Smooth muscle cell (in vitro differentiated cells): ENCODE data around the gene CACNG1. TPM values are rescaled to one million over a fixed set of nuclear protein-coding genes. Genes with fewer than 3 reads are reported as not detected.

ENCODE experiments used
- DNase-seq: peaks from one replicate; lab custom pipeline; 2025; ENCODE audit not compliant: unreplicated experiment; lab: John Stamatoyannopoulos, UW
- H2AFZ ChIP-seq: fragments of 200-600 bp; sonication (generic); 2 replicates; pipeline ENCODE4 v1.6.0; 2016; ENCODE audit warnings: antibody characterized with exemption, low read depth, mild to moderate bottlenecking
- H3F3A ChIP-seq: fragments of 200-600 bp; sonication (generic); 2 replicates; pipeline ENCODE4 v1.6.0; 2017; ENCODE audit warnings: antibody characterized with exemption, low read depth
- H3K27ac ChIP-seq: fragments of 200-600 bp; sonication (generic); 2 replicates; pipeline ENCODE4 v1.5.1; 2016; ENCODE audit warnings: low read depth, mild to moderate bottlenecking
- H3K27me3 ChIP-seq: fragments of 200-600 bp; sonication (generic); 2 replicates; pipeline ENCODE4 v1.6.1; 2016; ENCODE audit warnings: low read depth, mild to moderate bottlenecking
- H3K36me3 ChIP-seq: fragments of 200-600 bp; sonication (generic); 2 replicates; pipeline ENCODE4 v1.5.1; 2016; ENCODE audit warnings: low read depth
- H3K4me1 ChIP-seq: fragments of 200-600 bp; sonication (generic); 2 replicates; pipeline ENCODE4 v1.5.1; 2016; ENCODE audit warnings: low read depth
- H3K4me2 ChIP-seq: fragments of 200-600 bp; sonication (generic); 2 replicates; pipeline ENCODE4 v1.6.0; 2016; ENCODE audit warnings: mild to moderate bottlenecking
- H3K4me3 ChIP-seq: fragments of 200-600 bp; sonication (generic); 2 replicates; pipeline ENCODE4 v1.5.1; 2016; ENCODE audit warnings: mild to moderate bottlenecking
- H3K79me2 ChIP-seq: fragments of 200-600 bp; sonication (generic); 2 replicates; pipeline ENCODE4 v1.6.0; 2016; ENCODE audit warnings: low read depth, mild to moderate bottlenecking
- H3K9ac ChIP-seq: fragments of 200-600 bp; sonication (generic); 2 replicates; pipeline ENCODE4 v1.6.0; 2016; ENCODE audit warnings: low read depth
- H3K9me3 ChIP-seq: fragments of 200-600 bp; sonication (generic); replicated peaks from 2 replicates; pipeline ENCODE4 v1.5.1; 2016; ENCODE audit warnings: low read depth
- H4K20me1 ChIP-seq: fragments of 200-600 bp; sonication (generic); 2 replicates; pipeline ENCODE4 v1.6.0; 2016; ENCODE audit warnings: low read depth
- CTCF ChIP-seq: fragments of 200-600 bp; sonication (generic); IDR thresholded peaks from 2 replicates; pipeline ENCODE4 v1.5.1; 2017; ENCODE audit warnings: borderline replicate concordance, mild to moderate bottlenecking, antibody characterized with exemption; ENCODE audit not compliant: insufficient read depth, poor library complexity, severe bottlenecking
- WGBS: methylation state at CpG from one replicate; pipeline ENCODE4 v1.1.7; 2016; ENCODE audit warnings: low lambda C conversion rate; 5-methylcytosine and 5-hydroxymethylcytosine counted together
- polyA plus RNA-seq: library from polyadenylated mRNA; unstranded; fragments of >200 nt; fragmentation: Nextera tagmentation; extraction: Ambion mirVana; gene quantifications from 2 replicates; pipeline ENCODE4 v1.2.1, GENCODE V29; 2016
- total RNA-seq: library from RNA; depleted of rRNA; stranded (reverse); fragments of >200 nt; gene quantifications from 2 replicates; pipeline ENCODE4 v1.2.3, GENCODE V29; 2014

Gene CACNG1
- total and polyA plus RNA-seq, 2 experiments from 2014 or later = not detected

GRCh38 chr17:67049025-67049739 lies 4.8 kb downstream of the CACNG1 start:
- Histone ChIP-seq H3K27me3 (no peaks in the 10 kb centered on the region), H3K79me2 (no peaks in the 10 kb centered on the region), H4K20me1 (no peaks in the 10 kb centered on the region), H3F3A (no peaks in the 10 kb centered on the region), H3K36me3 (no peaks in the 10 kb centered on the region), H3K4me2 (no peak overlapping the region), H3K27ac (no peak overlapping the region), H3K9ac (no peak overlapping the region), H3K9me3 (peaks cover 21% of the 10 kb centered on the region), H3K4me3 (no peak overlapping the region), H3K4me1 (no peaks in the 10 kb centered on the region), H2AFZ (no peak overlapping the region)
- 79% methylated on average over 5 of the region's 5 CpGs for WGBS
- TF ChIP-seq CTCF = no peak
- DNase-seq = no peak

- 90% methylated on average over 1 of the region's 1 CpG for WGBS
These were observed 5.7 kb downstream of the CACNG1 start for GRCh38 chr17:67050066-67050465.

GRCh38 chr17:67050471-67051154 lies 6.3 kb downstream of the CACNG1 start:
- no peaks in the 10 kb centered on the region for H3K4me1 ChIP-seq
- H3K9ac ChIP-seq = no peak overlapping the region
- H3K36me3 ChIP-seq = no peaks in the 10 kb centered on the region
- peaks cover 21% of the 10 kb centered on the region for H3K9me3 ChIP-seq
- no peak overlapping the region for H3K4me2 ChIP-seq
- WGBS = 87% methylated on average over 6 of the region's 6 CpGs
- H4K20me1 ChIP-seq = no peaks in the 10 kb centered on the region
- no peak overlapping the region for H3K4me3 ChIP-seq
- no peaks in the 10 kb centered on the region for H3K79me2 ChIP-seq
- TF ChIP-seq CTCF = no peak
- no peaks in the 10 kb centered on the region for H3K27me3 ChIP-seq
- H2AFZ ChIP-seq = no peak overlapping the region
- H3F3A ChIP-seq = no peaks in the 10 kb centered on the region
- H3K27ac ChIP-seq = no peak overlapping the region
- no peak for DNase-seq

More at GRCh38 chr17:67050066-67050465, 5.7 kb downstream of the CACNG1 start:
- H2AFZ ChIP-seq = no peak overlapping the region
- no peak overlapping the region for H3K4me3 ChIP-seq
- no peak overlapping the region for H3K9ac ChIP-seq
- no peak for DNase-seq
- H4K20me1 ChIP-seq = no peaks in the 10 kb centered on the region
- no peaks in the 10 kb centered on the region for H3K27me3 ChIP-seq
- H3K4me1 ChIP-seq = no peaks in the 10 kb centered on the region
- H3K27ac ChIP-seq = no peak overlapping the region
- H3F3A ChIP-seq = no peaks in the 10 kb centered on the region
- TF ChIP-seq CTCF = no peak
- H3K9me3 ChIP-seq = peaks cover 21% of the 10 kb centered on the region
- H3K36me3 ChIP-seq = no peaks in the 10 kb centered on the region
- H3K79me2 ChIP-seq = no peaks in the 10 kb centered on the region
- no peak overlapping the region for H3K4me2 ChIP-seq
